Fibroblast of gingiva (primary cell): ENCODE results near the gene DCAF15.

Experiments used
- DNase-seq: peaks from one replicate; pipeline ENCODE4 v3.0.0-alpha.2; 2011; ENCODE audit warnings: low read depth

Gene DCAF15

GRCh38 chr19:13995017-13995728, 42.9 kb downstream of the DCAF15 start:
- peak; percentile 65 for DNase-seq

- no peak for DNase-seq
These were observed 43.8 kb downstream of the DCAF15 start for GRCh38 chr19:13995878-13996765.

GRCh38 chr19:13996928-13997630, 44.8 kb downstream of the DCAF15 start:
- no peak for DNase-seq

- DNase-seq = no peak
These were observed 45.3 kb downstream of the DCAF15 start for GRCh38 chr19:13997631-13997962.

- DNase-seq = no peak
These were observed 46.1 kb downstream of the DCAF15 start for GRCh38 chr19:13998426-13998825.

- no peak for DNase-seq
These were observed 46.8 kb downstream of the DCAF15 start for GRCh38 chr19:13999085-13999484.

- no peak for DNase-seq
These were observed 48.5 kb downstream of the DCAF15 start for GRCh38 chr19:14000691-14001375.

GRCh38 chr19:14002571-14003250, 50.4 kb downstream of the DCAF15 start:
- no peak for DNase-seq

GRCh38 chr19:14003251-14004055, 51.1 kb downstream of the DCAF15 start:
- no peak for DNase-seq

- DNase-seq = no peak
These were observed 52.5 kb downstream of the DCAF15 start for GRCh38 chr19:14004619-14005348.

GRCh38 chr19:14005349-14006084, 53.2 kb downstream of the DCAF15 start:
- DNase-seq = peak; percentile 86

GRCh38 chr19:14006085-14006765, 53.9 kb downstream of the DCAF15 start, which contains the start of gene RFX1:
TSS of gene RFX1 (minus strand) at chr19:14006320. CDS start at chr19:13993843, 12,477 bp downstream.
- peak; percentile 100 for DNase-seq

- no peak for DNase-seq
These were observed 54.7 kb downstream of the DCAF15 start for GRCh38 chr19:14006766-14007562.
